Measurements from ENCODE around the gene SLC6A11.

GRCh38 chr3:10835406-10835805 lies 19.4 kb downstream of the SLC6A11 start:
- TF ChIP-seq POLR2A (IDR thresholded peaks at IDR 0.05) (no peak), CTCF (IDR thresholded peaks at IDR 0.05) (no peak), EP300 (IDR thresholded peaks at IDR 0.05) (no peak)
